Keratinocyte (primary cell): ENCODE results near the gene RHOF. TPM values are rescaled to one million over a fixed set of nuclear protein-coding genes. Genes with fewer than 3 reads are reported as not detected.

ENCODE experiments used
- DNase-seq: peaks from one replicate; pipeline ENCODE4 v3.0.0-alpha.2; 2011; ENCODE audit warnings: low read depth, missing footprints, low spot score
- FAIRE-seq: peaks from 2 replicates; lab custom pipeline; 2011; peaks lifted over from hg19 to GRCh38; lab: Jason Lieb, UNC
- H2AFZ ChIP-seq: 2 replicates; pipeline ENCODE4 v1.6.0; 2012; ENCODE audit warnings: low read length, control low read depth, inconsistent platforms; ENCODE audit not compliant: control insufficient read depth
- H3K27ac ChIP-seq: 2 replicates; pipeline ENCODE4 v1.5.1; 2011; ENCODE audit warnings: low read length; ENCODE audit not compliant: control insufficient read depth, insufficient read depth
- H3K27me3 ChIP-seq: 3 replicates; pipeline ENCODE4 v1.6.0; 2011; ENCODE audit warnings: low read length; ENCODE audit not compliant: control insufficient read depth, insufficient read depth; ENCODE audit errors: extremely low read depth
- H3K36me3 ChIP-seq, 2 experiments: 2 replicates in 1 of 2; 3 replicates in 1 of 2; pipeline ENCODE4 v1.5.1; 2011; ENCODE audit warnings: low read length in 2 of 2, mild to moderate bottlenecking in 1 of 2; ENCODE audit not compliant: control insufficient read depth in 2 of 2, insufficient read depth in 2 of 2; ENCODE audit errors: extremely low read depth in 1 of 2
- H3K4me1 ChIP-seq: 3 replicates; pipeline ENCODE4 v1.5.1; 2011; ENCODE audit warnings: low read length; ENCODE audit not compliant: control insufficient read depth, insufficient read depth; ENCODE audit errors: extremely low read depth
- H3K4me2 ChIP-seq: 3 replicates; pipeline ENCODE4 v1.6.0; 2011; ENCODE audit warnings: low read depth, low read length; ENCODE audit not compliant: control insufficient read depth, insufficient read depth; ENCODE audit errors: extremely low read depth
- H3K4me3 ChIP-seq, 3 experiments: fragments of 200-600 bp in 1 of 3; sonication (generic) in 1 of 3; 2 replicates in 2 of 3; 3 replicates in 1 of 3; pipeline ENCODE4 v1.5.1; 2011 to 2016; ENCODE audit warnings: low read length in 3 of 3, mild to moderate bottlenecking in 3 of 3, control low read depth in 2 of 3, inconsistent platforms in 1 of 3, low read depth in 1 of 3, mixed read lengths in 1 of 3, mixed run types in 1 of 3, moderate library complexity in 1 of 3; ENCODE audit not compliant: control insufficient read depth in 2 of 3, insufficient read depth in 2 of 3; ENCODE audit errors: extremely low read depth in 1 of 3
- H3K79me2 ChIP-seq: 2 replicates; pipeline ENCODE4 v1.6.0; 2012; ENCODE audit warnings: low read length; ENCODE audit not compliant: control insufficient read depth, insufficient read depth
- H3K9ac ChIP-seq: 3 replicates; pipeline ENCODE4 v1.6.0; 2011; ENCODE audit warnings: low read length; ENCODE audit not compliant: control insufficient read depth, insufficient read depth; ENCODE audit errors: extremely low read depth
- H3K9me1 ChIP-seq: 3 replicates; pipeline ENCODE4 v1.6.0; 2011; ENCODE audit warnings: low read length; ENCODE audit not compliant: control insufficient read depth, insufficient read depth; ENCODE audit errors: extremely low read depth
- H3K9me3 ChIP-seq: 2 replicates; pipeline ENCODE4 v1.5.1; 2012; ENCODE audit warnings: low read depth, low read length; ENCODE audit not compliant: control insufficient read depth
- H4K20me1 ChIP-seq: 3 replicates; pipeline ENCODE4 v1.6.0; 2011; ENCODE audit warnings: low read length; ENCODE audit not compliant: control insufficient read depth, insufficient read depth; ENCODE audit errors: extremely low read depth
- EZH2 ChIP-seq: IDR thresholded peaks from one replicate; pipeline ENCODE4 v1.6.1; 2012; ENCODE audit warnings: inconsistent platforms, mild to moderate bottlenecking, low read length, moderate library complexity
- dilution Hi-C: fragments of 300-500 bp; cut with MboI; formaldehyde crosslinking; loops from one replicate; pipeline ENCODE4 v1.7.0; 2020; ENCODE audit warnings: low sequenced_read_pairs; ENCODE audit not compliant: extremely low pct_ligation_motif_present
- polyA plus RNA-seq, 5 experiments: library from polyadenylated mRNA; depleted of rRNA in 3 of 5; stranded (reverse) in 3 of 5; stranded (forward) in 1 of 5; unstranded in 1 of 5; fragments of >200 nt; gene quantifications; 1 replicate in 1 of 5; 2 replicates in 3 of 5; 3 replicates in 1 of 5; pipeline versions ENCODE4 v1.2.1 to v1.2.3, GENCODE V29; 2011 to 2012; ENCODE audit warnings: missing spikeins in 2 of 5, low read depth in 1 of 5, low replicate concordance in 1 of 5
- TF ChIP-seq, protein P1 (sequence below), 3 experiments: IDR thresholded peaks in 1 of 3; conservative IDR thresholded peaks in 1 of 3; optimal IDR thresholded peaks in 1 of 3; 2 replicates in 2 of 3; 3 replicates in 1 of 3; pipeline versions ENCODE3 to v1.5.1; 2011; ENCODE audit warnings: low read length in 3 of 3, mild to moderate bottlenecking in 3 of 3, moderate library complexity in 2 of 3, control low read depth in 1 of 3, inconsistent platforms in 1 of 3; ENCODE audit not compliant: insufficient read depth in 2 of 3; ENCODE audit errors: extremely low read depth in 1 of 3

Gene RHOF
- polyA plus RNA-seq, 1 donor (not counting 4 experiments of a cell fraction or from before 2014, with no cell fraction given) = 2.8 TPM

DNA sequence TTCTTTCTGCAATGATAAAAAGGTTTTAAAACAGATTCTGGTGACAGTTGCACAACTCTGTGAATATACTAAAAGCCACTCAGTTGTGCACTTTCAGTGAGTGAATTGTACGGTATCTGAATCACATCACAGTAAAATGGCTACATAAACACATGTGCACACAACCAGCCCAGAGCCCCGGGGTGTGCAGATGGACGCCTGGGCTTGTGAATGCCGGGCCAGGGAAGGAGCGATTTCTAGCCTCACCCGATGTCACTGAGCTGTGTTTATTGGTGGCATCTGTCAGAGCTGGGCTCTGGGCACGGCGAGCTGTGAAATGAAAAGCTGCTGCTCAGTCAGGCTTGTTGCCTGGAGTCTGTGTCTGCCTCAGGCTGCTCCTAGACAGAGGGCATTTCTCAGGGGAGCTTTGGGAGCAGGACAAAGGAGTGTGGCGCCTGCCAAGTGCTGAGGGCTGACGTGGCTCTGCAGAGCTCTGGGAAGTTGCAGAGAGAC is 25.9 kb downstream of the RHOF start:
- H2AFZ ChIP-seq = no peak overlapping the region
- TF ChIP-seq, protein P1, sequence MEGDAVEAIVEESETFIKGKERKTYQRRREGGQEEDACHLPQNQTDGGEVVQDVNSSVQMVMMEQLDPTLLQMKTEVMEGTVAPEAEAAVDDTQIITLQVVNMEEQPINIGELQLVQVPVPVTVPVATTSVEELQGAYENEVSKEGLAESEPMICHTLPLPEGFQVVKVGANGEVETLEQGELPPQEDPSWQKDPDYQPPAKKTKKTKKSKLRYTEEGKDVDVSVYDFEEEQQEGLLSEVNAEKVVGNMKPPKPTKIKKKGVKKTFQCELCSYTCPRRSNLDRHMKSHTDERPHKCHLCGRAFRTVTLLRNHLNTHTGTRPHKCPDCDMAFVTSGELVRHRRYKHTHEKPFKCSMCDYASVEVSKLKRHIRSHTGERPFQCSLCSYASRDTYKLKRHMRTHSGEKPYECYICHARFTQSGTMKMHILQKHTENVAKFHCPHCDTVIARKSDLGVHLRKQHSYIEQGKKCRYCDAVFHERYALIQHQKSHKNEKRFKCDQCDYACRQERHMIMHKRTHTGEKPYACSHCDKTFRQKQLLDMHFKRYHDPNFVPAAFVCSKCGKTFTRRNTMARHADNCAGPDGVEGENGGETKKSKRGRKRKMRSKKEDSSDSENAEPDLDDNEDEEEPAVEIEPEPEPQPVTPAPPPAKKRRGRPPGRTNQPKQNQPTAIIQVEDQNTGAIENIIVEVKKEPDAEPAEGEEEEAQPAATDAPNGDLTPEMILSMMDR (optimal IDR thresholded peaks at IDR 0.05 in 1 of 3, IDR thresholded peaks at IDR 0.05 in 1 of 3, conservative IDR thresholded peaks at IDR 0.05 in 1 of 3; ENCODE audit: extremely low read depth in 1 of 3, insufficient read depth in 2 of 3, low read length in 3 of 3) = no peak
- TF ChIP-seq EZH2 = no peak
- H4K20me1 ChIP-seq = no peaks in the 10 kb centered on the region
- H3K9me3 ChIP-seq = no peaks in the 10 kb centered on the region
- H3K27me3 ChIP-seq = no peaks in the 10 kb centered on the region
- no peak overlapping the region for H3K9ac ChIP-seq
- no peak overlapping the region for H3K4me2 ChIP-seq
- H3K4me1 ChIP-seq = peaks cover 7% of the 10 kb centered on the region
- dilution Hi-C loops = no loop called here
- peaks cover 0 to 3% of the 10 kb centered on the region in 2 experiments for H3K36me3 ChIP-seq
- no peaks in the 10 kb centered on the region for H3K9me1 ChIP-seq
- FAIRE-seq (no peak), DNase-seq (no peak)
- H3K79me2 ChIP-seq = no peaks in the 10 kb centered on the region
- no peak overlapping the region for H3K4me3 ChIP-seq
- H3K27ac ChIP-seq = no peak overlapping the region

DNA sequence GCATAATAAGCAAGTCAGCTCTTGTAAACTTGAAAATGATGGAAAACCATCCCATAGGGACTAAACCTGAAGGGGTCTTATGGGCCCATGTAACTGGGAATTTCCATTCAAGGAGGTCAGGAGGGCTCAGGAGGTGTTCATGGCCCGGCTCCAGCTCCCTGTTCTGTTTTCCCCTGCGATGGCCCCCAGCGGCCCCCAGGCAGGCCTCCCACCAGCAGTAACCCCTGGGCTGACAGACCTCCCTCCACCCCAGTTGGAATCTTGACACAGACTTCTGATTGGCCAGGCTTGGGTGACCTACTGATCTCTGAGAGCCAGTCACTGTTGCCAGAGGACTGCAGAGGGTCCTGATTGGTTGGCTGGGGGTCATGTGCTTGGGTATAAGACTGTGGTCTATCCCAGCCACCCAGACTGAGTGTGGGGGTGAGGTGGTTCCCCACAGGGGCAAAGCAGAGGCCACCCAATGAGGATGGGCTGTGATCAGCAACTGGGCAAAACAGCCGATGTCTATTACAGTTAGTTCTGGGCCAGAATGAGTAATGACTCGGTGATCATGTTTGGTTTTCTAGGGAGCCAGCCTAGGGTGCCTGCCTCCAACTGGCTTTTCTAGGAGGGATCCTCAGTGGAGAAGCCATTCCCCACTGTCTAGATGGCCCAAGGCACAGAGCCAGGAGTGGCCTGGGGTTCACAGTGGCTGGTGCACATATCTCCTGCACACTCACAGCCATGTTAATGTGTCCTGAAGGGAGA is 27.0 kb downstream of the RHOF start:
- no peak overlapping the region for H3K9ac ChIP-seq
- no peak overlapping the region for H3K27ac ChIP-seq
- H3K9me1 ChIP-seq = no peaks in the 10 kb centered on the region
- no peak overlapping the region for H3K4me3 ChIP-seq
- H4K20me1 ChIP-seq = no peaks in the 10 kb centered on the region
- H3K79me2 ChIP-seq = no peaks in the 10 kb centered on the region
- H3K36me3 ChIP-seq = peaks cover 2 to 3% of the 10 kb centered on the region in 2 experiments
- no peak overlapping the region for H2AFZ ChIP-seq
- no peak for TF ChIP-seq EZH2
- TF ChIP-seq, protein P1 (optimal IDR thresholded peaks at IDR 0.05 in 1 of 3, IDR thresholded peaks at IDR 0.05 in 1 of 3, conservative IDR thresholded peaks at IDR 0.05 in 1 of 3; ENCODE audit: extremely low read depth in 1 of 3, insufficient read depth in 2 of 3, low read length in 3 of 3) = no peak
- H3K9me3 ChIP-seq = no peaks in the 10 kb centered on the region
- H3K27me3 ChIP-seq = no peaks in the 10 kb centered on the region
- dilution Hi-C loops = no loop called here
- H3K4me2 ChIP-seq = no peak overlapping the region
- no peak for FAIRE-seq
- no peak for DNase-seq
- peaks cover 7% of the 10 kb centered on the region for H3K4me1 ChIP-seq
